CD4-positive, alpha-beta T cell treated with Interleukin-6 at 100 ng/mL for 8 hours (primary cell): ENCODE data around the gene COL16A1.

Experiments used
- DNase-seq: peaks from one replicate; pipeline ENCODE4 v3.0.0-alpha.2; 2020; ENCODE audit warnings: mixed read lengths, low spot score

The COL16A1 gene

GRCh38 chr1:31623365-31623764, 80.5 kb downstream of the COL16A1 start:
- DNase-seq: no peak

- no peak for DNase-seq
Observed at GRCh38 chr1:31621847-31622730, 81.7 kb downstream of the COL16A1 start.

- no peak for DNase-seq
Observed at GRCh38 chr1:31621498-31621820, 82.4 kb downstream of the COL16A1 start.

- DNase-seq: no peak
Observed at GRCh38 chr1:31620631-31621497, 83.0 kb downstream of the COL16A1 start.

- no peak for DNase-seq
Observed at GRCh38 chr1:31618916-31619846, 84.6 kb downstream of the COL16A1 start.

GRCh38 chr1:31617916-31618746, 85.7 kb downstream of the COL16A1 start:
- peak; percentile 11 for DNase-seq

GRCh38 chr1:31617218-31617915, 86.5 kb downstream of the COL16A1 start, which contains the start of gene HCRTR1:
Gene HCRTR1, plus strand, starts transcription at chr1:31617689. Its CDS starts 1,504 bp downstream, at chr1:31619193.
- no peak for DNase-seq

- DNase-seq: no peak
Observed at GRCh38 chr1:31615939-31616338, 87.9 kb downstream of the COL16A1 start.

- no peak for DNase-seq
Observed at GRCh38 chr1:31615414-31615813, 88.4 kb downstream of the COL16A1 start.

GRCh38 chr1:31614414-31615005, 89.3 kb downstream of the COL16A1 start:
- DNase-seq: no peak

- DNase-seq: no peak
Observed at GRCh38 chr1:31609514-31610118, 94.2 kb downstream of the COL16A1 start.

GRCh38 chr1:31607360-31607759, 96.5 kb downstream of the COL16A1 start:
- no peak for DNase-seq

- no peak for DNase-seq
Observed at GRCh38 chr1:31605908-31606427, 97.8 kb downstream of the COL16A1 start.
